NCI-H2171 treated with DMSO at 0.1 percent for 48 hours (cell line): ENCODE data around the gene KLK14.
A peak's percentile ranks its signal among the peaks of the same experiment; 100 is the strongest.

ENCODE experiments used
- DNase-seq: peaks from one replicate; lab custom pipeline; 2025; lab: John Stamatoyannopoulos, UW

KLK14 gene

DNA sequence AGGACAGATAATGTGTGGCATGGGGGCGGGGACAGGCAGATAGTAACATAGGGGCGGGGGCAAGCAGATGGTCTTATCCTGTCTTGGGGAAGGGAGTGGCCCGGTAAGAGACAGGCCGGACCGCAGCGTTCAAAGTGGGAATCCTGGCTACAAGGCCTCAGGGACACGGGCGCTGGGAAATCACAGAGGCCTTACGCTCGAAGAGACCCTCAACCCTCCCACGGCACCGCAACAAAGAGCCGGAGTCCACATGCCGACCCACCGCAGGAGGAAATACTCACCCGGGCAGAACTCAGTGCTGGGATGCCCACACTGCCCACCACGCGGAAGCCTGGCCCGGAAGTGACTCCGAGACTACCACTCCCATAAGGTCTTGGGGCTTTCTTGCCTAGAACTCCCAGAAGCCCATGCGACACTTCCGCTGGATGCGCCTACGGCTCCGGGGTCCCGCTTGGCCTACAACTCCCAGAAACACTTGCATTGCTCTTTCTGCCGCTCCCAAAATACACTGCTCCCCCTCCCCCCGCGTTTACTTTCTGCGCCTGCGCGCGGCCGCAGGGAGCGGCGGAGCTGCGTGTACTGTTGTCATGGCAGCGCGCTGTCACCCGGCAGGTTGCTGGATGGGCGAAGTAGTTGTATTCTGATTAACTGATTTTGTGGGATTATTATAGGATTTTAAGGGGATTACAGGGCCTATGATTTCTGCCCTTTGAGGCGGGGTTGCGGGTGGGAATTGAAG lies 25.5 kb upstream of the KLK14 start, which contains the start of gene CTU1:
Gene CTU1, minus strand, starts transcription at position 344 of the 739 bp plus-strand sequence. CDS start 3,840 bp downstream, outside the sequence.
- DNase-seq = peak; percentile 99

- no peak for DNase-seq
These were observed 24.8 kb upstream of the KLK14 start for GRCh38 chr19:51107406-51108065.

DNA sequence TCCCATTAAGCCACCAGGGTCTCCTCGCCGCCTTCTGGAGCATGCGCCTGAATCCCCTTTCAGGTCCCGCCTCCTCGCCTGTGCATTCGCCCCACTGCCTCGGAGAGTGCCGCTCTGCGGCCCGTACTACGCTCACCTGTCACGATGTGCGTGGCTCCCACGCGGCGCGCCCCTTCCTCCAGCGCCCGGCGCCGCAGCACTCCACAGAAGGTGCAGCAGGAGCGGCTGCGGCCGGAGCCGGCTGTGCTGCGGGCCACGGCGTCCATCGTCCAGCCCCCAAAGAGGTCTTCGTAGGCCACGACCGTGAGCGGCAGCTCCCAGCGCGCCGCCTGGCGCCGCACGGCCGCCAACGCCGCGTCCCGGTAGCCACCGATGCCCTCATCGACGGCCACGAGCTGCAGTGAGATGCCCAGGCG lies 21.2 kb upstream of the KLK14 start:
- no peak for DNase-seq

GRCh38 chr19:51102991-51103390 lies 20.3 kb upstream of the KLK14 start:
- no peak for DNase-seq

GRCh38 chr19:51101171-51101865 lies 18.6 kb upstream of the KLK14 start:
- no peak for DNase-seq

- DNase-seq = no peak
These were observed 17.9 kb upstream of the KLK14 start for GRCh38 chr19:51100601-51101000.

DNA sequence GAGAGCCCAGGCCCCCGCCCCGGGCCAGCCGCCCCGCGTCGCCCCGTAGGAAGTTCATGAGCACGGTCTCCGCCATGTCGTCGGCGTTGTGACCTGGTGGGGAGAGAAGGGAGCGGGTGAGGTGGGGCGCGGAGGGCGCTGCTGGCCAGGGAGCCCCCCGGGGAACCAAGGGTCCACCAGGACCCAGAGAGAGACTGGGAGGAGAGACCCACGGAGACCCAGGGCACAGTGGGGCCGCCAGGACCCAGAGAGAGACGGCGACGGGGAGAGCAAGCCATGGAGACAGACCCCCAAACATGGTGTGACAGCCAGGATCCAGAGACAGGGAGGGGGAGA lies 16.3 kb upstream of the KLK14 start:
- DNase-seq = no peak

DNA sequence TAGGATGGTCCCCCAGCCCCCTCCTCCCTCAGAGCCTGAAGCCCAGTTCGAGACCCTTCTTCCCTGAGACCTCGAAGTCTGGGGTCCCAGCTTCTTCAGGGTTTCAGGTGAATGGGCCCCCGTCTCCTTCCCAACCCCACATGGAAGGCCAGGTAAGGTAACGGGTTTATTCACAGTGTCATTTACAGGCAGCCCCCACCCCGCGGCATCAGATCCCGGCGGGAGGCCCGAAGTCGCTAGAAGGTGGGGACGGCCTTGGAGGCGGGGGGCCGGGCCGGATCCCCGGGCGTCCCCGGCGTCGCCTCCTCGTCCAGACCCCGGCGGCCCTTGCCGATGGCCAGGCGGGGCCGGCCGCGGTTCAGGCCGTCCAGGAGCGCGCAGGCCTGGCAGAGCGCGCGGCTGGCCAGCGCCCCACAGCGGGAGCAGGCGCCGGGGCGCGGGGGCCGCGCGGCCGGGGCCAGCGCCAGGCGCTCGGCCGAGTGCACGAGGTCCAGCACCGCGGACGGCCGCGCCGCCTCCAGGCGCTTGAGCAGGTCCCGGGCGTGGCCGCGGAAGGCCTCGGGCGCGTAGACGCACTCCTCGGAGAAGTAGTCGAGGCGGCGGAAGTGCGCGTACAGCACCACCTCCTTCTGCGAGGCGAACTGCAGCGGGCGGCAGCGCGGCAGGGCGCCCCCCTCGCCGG lies 15.8 kb upstream of the KLK14 start:
- no peak for DNase-seq

- DNase-seq = no peak
These were observed 15.1 kb upstream of the KLK14 start for GRCh38 chr19:51097796-51098195.

DNA sequence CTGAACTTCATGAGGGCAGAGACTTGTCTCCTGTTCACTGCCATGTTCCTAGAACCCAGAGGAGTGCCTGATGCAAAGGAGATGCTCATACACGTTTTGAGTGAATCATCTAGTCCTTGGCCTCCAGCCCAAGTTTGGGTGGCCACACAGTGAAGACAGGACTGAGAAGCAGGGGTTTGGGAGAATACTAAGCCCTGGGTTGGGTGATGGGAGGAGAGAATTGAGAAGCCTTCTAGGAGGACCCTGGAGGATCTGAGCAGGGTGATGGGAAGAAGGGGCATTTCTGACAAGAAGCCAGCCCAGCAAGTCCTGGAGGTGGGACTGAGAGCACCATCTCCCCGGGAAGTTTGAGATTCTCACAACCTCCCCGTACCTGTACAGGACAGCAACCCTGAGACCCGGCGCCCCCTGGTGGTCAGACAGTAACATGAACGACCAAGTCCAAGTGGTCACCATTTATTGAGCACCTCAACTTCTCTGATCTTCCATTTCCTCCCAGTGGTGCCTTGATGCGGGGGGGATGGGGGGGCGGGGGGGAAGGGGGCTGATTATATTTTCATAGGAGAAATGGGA lies 14.6 kb upstream of the KLK14 start:
- peak; percentile 41 for DNase-seq

DNA sequence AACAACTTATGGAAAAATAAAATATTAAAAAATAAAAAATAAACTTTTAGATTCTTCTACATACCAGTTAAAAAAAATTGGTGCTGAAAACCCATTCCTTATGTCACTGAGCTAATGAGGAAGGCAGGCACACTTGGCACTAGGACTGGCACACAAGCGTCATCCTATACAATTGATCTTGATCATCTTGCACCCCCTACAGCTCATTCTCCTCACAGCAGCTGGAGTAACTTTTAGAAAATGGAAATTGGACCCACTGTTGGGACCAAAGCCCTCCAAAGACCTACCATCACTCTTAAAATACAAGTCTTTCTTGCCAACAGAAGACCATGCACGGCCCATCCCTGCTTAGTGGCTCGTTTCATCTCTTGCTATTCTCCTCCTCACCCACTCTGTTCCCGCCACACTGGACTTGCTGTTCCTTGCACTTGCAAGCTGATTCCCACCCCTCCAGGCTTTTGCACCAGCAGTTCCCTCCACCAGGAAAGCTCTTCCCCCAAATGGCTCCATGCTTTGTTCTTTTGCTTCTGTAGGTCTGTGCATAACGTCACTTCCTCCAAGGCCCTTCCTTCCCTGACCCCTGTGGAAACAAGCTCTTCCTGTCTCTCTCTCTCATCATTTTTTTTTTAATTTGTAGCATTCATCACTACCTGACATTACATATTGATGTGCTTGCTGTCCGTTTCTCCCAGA lies 13.9 kb upstream of the KLK14 start:
- no peak for DNase-seq

- no peak for DNase-seq
These were observed 12.1 kb upstream of the KLK14 start for GRCh38 chr19:51094696-51095279.

DNA sequence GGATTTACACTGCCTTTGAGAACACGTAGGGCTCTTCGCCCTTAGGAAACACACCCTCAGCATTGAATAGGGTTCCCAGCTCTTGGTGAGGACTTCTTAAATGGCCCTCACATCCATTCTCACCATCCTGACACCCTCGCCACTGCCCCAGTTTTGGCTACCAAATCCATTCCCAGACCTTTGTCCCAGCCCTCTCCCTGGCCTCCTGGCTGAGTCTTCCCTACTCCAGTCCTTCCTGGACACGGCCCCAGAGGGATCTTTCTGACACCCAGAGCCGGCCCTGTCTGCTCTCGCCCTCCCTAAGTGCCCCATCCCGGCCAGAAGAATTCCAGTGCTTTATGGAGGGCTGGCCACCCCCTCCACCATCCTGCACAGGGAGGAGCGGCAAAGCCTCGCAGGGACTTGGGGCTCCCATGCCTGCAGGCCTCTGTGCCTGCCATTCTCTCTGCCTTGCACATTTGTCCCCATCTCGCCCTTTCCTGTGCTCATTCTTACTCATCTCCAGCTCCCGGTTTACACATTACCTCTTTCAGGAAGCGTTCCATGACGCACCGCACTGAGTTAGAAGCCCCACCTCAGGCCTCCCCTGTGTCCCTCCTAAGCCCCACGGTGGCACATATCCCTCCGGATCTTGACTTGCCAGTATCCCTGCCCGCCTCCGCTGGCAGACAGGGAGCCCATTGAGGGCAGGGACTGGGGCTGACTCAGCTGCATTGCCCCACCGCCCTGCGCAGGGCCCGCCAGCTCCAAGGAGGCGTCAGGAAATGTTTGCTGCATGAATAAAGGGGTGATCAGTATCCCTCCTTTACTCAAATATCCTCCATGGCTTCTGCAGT lies 11.0 kb upstream of the KLK14 start:
- no peak for DNase-seq

DNA sequence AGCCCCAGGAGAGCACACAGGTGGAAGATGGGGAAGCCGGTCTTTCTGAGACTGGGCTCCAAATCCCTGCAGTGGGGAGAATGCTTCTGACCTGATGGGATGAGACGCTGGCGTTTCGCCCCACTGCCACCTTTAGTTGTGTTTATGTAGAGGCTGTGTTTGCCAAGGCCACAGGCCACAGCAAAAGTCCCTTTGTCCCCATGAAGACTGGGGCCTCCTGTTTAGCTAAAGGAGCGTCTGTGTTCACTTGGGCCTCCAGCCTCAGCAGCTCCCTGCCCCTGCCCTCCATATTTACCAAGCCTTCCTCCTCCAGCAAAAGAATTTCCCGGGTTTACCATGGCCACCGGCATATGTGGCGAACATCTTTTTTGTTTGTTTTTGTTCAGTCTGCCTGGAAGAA lies 10.4 kb upstream of the KLK14 start:
- DNase-seq = no peak

DNA sequence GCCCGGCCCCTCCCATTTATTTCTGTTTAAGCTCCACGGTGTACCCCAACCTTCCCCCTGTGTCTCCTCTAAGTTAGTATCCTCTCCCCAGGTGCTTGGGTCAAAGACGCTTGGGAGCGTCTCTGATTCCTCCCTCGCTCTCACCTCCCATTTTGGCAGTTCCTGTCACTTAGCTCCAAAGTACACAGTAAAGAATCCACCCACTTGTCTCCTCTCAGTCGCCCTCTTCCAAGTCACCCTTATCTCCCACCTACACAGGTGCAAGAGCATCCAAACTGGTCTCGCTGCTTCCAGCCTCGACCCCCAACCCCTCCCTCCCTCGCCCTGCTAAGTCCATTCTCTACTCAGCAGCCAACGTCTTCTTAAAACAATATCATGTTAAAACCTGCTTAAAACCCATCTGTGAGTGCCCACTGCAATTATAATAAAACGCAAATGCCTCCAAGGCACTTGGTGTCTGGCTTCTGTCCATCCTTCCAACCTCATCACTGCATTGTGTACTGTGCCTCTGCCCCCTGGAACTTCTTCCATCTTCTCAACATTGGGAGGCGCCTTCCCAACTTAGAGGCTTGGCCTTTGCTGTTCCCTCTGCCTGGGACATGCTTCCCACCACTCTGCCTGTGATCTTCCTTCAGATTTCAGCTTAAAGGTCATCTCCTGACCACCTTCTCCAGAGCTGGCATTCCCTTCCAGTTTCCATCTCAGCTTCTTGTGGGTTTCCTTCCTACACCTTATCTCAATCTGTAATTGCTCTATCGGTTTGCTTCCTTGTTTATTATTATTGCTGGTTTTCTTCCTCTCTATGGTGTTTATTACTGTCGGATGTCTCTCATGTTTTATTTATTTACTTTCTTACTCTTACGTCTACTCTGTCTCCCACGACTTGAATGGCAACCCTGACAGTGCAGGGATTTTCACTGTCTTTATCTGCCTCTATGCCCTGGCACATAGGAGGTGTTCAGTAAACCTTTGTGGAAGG lies 9.5 kb upstream of the KLK14 start:
- no peak for DNase-seq

DNA sequence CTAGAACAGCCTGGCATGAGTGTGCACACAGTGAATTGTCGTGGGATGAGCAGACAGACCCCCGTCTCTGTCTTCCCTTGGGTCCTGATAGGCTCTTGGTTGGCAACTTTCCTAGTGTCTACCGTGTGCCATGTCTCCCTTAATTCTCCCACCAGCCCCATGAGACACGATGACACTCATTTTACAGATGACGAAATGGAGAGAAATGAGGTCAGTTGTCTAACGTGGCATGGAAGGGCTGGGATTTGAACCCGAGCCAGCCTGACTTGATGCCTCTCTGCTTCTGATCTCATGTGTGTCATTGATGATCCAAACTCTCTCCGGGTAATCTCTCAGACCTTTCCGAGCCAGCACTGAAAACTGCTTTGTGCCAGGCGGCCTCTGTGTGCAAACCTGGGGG lies 8.4 kb upstream of the KLK14 start:
- no peak for DNase-seq

- no peak for DNase-seq
These were observed 7.8 kb upstream of the KLK14 start for GRCh38 chr19:51090471-51090870.

DNA sequence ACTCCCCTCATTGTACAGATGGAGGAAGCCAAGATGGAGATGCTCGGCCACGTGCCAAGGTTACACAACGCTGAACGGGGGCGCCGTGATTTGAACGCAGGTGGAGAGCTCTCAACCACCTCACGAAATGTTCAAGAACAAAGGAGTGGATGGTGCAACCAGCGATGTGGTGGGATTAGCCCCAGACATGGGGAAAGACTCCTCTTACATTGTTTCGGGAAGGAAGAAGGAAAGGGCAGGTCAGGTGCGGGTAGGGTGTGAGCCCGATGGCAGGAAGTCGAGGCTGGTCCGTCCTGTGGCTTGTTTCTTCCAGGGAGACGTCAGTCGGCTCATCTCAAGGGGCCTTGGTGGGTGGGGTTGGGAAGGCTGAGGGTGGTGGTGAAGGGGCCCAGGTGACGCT lies 7.1 kb upstream of the KLK14 start:
- no peak for DNase-seq
